GM12878 (cell line): Measurements from ENCODE around the gene CTNNAL1. TPM values are rescaled to one million over a fixed set of nuclear protein-coding genes. Genes with fewer than 3 reads are reported as not detected.

Experiments used
- ATAC-seq: fragments of 200-7000 bp; cut with Tn5 transposase; 3 replicates; pipeline ENCODE4 v1.9.1; 2020; ENCODE audit warnings: mild to moderate bottlenecking, moderate library complexity
- BruUV-seq: library from RNA; stranded (reverse); fragments of 400-500 nt; replicated peaks from 2 replicates; lab custom pipeline; 2021; lab: Mats Ljungman, UMichigan
- CTCF ChIA-PET: fragments of 300-600 bp; sonication (Branson Sonifier 250); formaldehyde crosslinking; extraction: SDS; loops from one replicate; lab custom pipeline; 2021; ENCODE audit warnings: inconsistent platforms; lab: Yijun Ruan, JAX
- POLR2A ChIA-PET: fragments of 350-600 bp; formaldehyde crosslinking; extraction: SDS; loops from one replicate; lab custom pipeline; 2021; ENCODE audit warnings: inconsistent platforms; lab: Charles Lee
- RAD21 ChIA-PET: fragments of 300-600 bp; sonication (Branson Sonifier 250); formaldehyde crosslinking; loops from one replicate; lab custom pipeline; 2023; ENCODE audit warnings: antibody characterized with exemption; ENCODE audit not compliant: unreplicated experiment; lab: Charles Lee
- SMC1A ChIA-PET: fragments of 300-600 bp; sonication (Branson Sonifier 250); formaldehyde crosslinking; loops from one replicate; lab custom pipeline; 2023; ENCODE audit not compliant: unreplicated experiment, uncharacterized antibody; lab: Charles Lee
- DNase-seq: peaks from one replicate; pipeline ENCODE4 v3.0.0-alpha.2; 2011; ENCODE audit warnings: low read depth, low spot score
- FAIRE-seq: peaks from 3 replicates; lab custom pipeline; 2011; peaks lifted over from hg19 to GRCh38; lab: Jason Lieb, UNC
- H2AFZ ChIP-seq: 2 replicates; pipeline ENCODE4 v1.6.0; 2011; ENCODE audit warnings: low read depth, low read length, control low read depth; ENCODE audit not compliant: control insufficient read depth
- H3K27ac ChIP-seq: 2 replicates; pipeline ENCODE4 v1.5.1; 2011; ENCODE audit warnings: control low read depth; ENCODE audit not compliant: control insufficient read depth, insufficient read depth
- H3K27me3 ChIP-seq, 2 experiments: replicated peaks in 1 of 2; 2 replicates each; pipeline versions ENCODE4 v1.6.0 to v1.6.1; 2011; ENCODE audit warnings: low read length in 1 of 2; ENCODE audit not compliant: control insufficient read depth in 2 of 2, insufficient read depth in 2 of 2
- H3K36me3 ChIP-seq, 2 experiments: 2 replicates each; pipeline ENCODE4 v1.5.1; 2011; ENCODE audit warnings: low read length in 1 of 2; ENCODE audit not compliant: control insufficient read depth in 2 of 2, insufficient read depth in 2 of 2
- H3K4me1 ChIP-seq: 2 replicates; pipeline ENCODE4 v1.6.1; 2011; ENCODE audit warnings: mild to moderate bottlenecking, low read length, moderate library complexity, mixed read lengths; ENCODE audit not compliant: control insufficient read depth, insufficient read depth
- H3K4me2 ChIP-seq: 2 replicates; pipeline ENCODE4 v1.6.0; 2011; ENCODE audit warnings: control low read depth; ENCODE audit not compliant: control insufficient read depth, insufficient read depth
- H3K4me3 ChIP-seq: fragments of 200-600 bp; sonication (generic); 2 replicates; pipeline ENCODE4 v1.5.1; 2016
- H3K79me2 ChIP-seq: 2 replicates; pipeline ENCODE4 v1.6.0; 2011; ENCODE audit warnings: low read length; ENCODE audit not compliant: control insufficient read depth, insufficient read depth
- H3K9ac ChIP-seq: 2 replicates; pipeline ENCODE4 v1.8.0; 2011; ENCODE audit warnings: low read length, control low read depth, mixed read lengths; ENCODE audit not compliant: control insufficient read depth, insufficient read depth
- H3K9me3 ChIP-seq: replicated peaks from 3 replicates; pipeline ENCODE4 v1.5.1; 2011; ENCODE audit warnings: mild to moderate bottlenecking, low read length; ENCODE audit not compliant: control insufficient read depth, insufficient read depth
- H4K20me1 ChIP-seq: 2 replicates; pipeline ENCODE4 v1.6.0; 2011; ENCODE audit not compliant: control insufficient read depth, insufficient read depth
- BCL11A ChIP-seq: IDR thresholded peaks from 2 replicates; pipeline ENCODE4 v1.6.1; 2011; ENCODE audit warnings: low read depth, low read length
- in situ Hi-C: fragments of 300-500 bp; cut with MboI; formaldehyde crosslinking; loops from 9 replicates; pipeline ENCODE4 v1.14.3; 2018; ENCODE audit warnings: mixed read lengths
- intact Hi-C: fragments of 100-400 bp; cut with micrococcal nuclease; formaldehyde crosslinking; loops from one replicate; pipeline ENCODE4 v1.14.2; 2022; ENCODE audit not compliant: unreplicated experiment
- polyA plus RNA-seq, 11 experiments: library from polyadenylated mRNA; depleted of rRNA in 4 of 11; unstranded in 6 of 11; stranded (reverse) in 5 of 11; fragments of >200 nt; fragmentation: Nextera tagmentation in 4 of 11; fragmentation: Illumina TruSeq in 1 of 11; extraction: Ambion mirVana in 4 of 11; extraction: Trizol in 1 of 11; gene quantifications; 1 replicate in 1 of 11; 2 replicates in 10 of 11; pipeline versions ENCODE4 v1.2.1 to v1.2.3, GENCODE V29; 2011 to 2016; ENCODE audit warnings: inconsistent platforms in 2 of 11, missing spikeins in 2 of 11, low read depth in 1 of 11
- total RNA-seq, 4 experiments: library from RNA; depleted of rRNA in 3 of 4; stranded (reverse); fragments of >200 nt in 3 of 4; fragmentation: Illumina TruSeq in 1 of 4; extraction: Trizol in 1 of 4; gene quantifications; 2 replicates each; pipeline versions ENCODE4 v1.2.1 to v1.2.3, GENCODE V29; 2013 to 2021
- TF ChIP-seq, protein P1 (sequence below): fragments of 450-650 bp; conservative IDR thresholded peaks from 2 replicates; pipeline ENCODE4 v1.6.1; 2017; ENCODE audit warnings: mild to moderate bottlenecking, moderate library complexity
- TF ChIP-seq, protein P2 (sequence below): fragments of 450-650 bp; formaldehyde crosslinking; IDR thresholded peaks from 2 replicates; pipeline ENCODE4 v1.4.0; 2022; ENCODE audit warnings: mild to moderate bottlenecking, moderate library complexity

The CTNNAL1 gene
- total and polyA plus RNA-seq, 10 of the 15 experiments (the other 5 are each of a cell fraction or from before 2014, with no cell fraction given) = 16.3 to 82.5 (median 45.2) TPM

DNA sequence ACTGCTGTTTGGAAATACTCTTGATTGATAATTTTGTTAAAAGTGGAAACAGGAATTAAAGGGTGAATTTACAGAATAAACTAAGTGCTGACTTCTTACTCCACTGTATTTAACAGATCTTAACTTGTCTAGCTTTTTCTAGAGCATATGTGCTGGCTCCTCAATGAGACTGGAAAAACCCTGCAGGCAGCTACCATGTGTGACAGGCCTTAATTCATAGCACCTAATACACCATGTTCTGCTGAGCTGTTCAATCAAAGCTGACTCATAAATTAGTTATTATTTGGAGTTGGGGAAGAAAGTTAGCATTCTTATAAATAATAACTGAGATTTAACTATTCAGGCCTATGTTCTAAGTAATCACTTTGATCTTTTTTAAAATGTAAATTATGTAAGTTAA, 29.4 kb downstream of the CTNNAL1 start:
- FAIRE-seq = no peak
- intact Hi-C loops = no loop called here
- ChIA-PET CTCF (no interaction called here), POLR2A (no interaction called here), SMC1A (interaction anchor here (1.2 kb wide), 1 partner anchor 25 kb away, joined by 7 read pairs; no protein-coding TSS in a partner anchor), RAD21 (no interaction called here)
- H3K4me3 ChIP-seq = no peak overlapping the region
- H3K79me2 ChIP-seq = no peaks in the 10 kb centered on the region
- no peaks in the 10 kb centered on the region for H3K27me3 ChIP-seq
- H3K27ac ChIP-seq = no peak overlapping the region
- no peak overlapping the region for H3K9ac ChIP-seq
- H3K9me3 ChIP-seq = no peaks in the 10 kb centered on the region
- no peaks in the 10 kb centered on the region for H4K20me1 ChIP-seq
- TF ChIP-seq, protein P1, sequence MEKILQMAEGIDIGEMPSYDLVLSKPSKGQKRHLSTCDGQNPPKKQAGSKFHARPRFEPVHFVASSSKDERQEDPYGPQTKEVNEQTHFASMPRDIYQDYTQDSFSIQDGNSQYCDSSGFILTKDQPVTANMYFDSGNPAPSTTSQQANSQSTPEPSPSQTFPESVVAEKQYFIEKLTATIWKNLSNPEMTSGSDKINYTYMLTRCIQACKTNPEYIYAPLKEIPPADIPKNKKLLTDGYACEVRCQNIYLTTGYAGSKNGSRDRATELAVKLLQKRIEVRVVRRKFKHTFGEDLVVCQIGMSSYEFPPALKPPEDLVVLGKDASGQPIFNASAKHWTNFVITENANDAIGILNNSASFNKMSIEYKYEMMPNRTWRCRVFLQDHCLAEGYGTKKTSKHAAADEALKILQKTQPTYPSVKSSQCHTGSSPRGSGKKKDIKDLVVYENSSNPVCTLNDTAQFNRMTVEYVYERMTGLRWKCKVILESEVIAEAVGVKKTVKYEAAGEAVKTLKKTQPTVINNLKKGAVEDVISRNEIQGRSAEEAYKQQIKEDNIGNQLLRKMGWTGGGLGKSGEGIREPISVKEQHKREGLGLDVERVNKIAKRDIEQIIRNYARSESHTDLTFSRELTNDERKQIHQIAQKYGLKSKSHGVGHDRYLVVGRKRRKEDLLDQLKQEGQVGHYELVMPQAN = no peak
- no peak for TF ChIP-seq BCL11A
- TF ChIP-seq, protein P2, sequence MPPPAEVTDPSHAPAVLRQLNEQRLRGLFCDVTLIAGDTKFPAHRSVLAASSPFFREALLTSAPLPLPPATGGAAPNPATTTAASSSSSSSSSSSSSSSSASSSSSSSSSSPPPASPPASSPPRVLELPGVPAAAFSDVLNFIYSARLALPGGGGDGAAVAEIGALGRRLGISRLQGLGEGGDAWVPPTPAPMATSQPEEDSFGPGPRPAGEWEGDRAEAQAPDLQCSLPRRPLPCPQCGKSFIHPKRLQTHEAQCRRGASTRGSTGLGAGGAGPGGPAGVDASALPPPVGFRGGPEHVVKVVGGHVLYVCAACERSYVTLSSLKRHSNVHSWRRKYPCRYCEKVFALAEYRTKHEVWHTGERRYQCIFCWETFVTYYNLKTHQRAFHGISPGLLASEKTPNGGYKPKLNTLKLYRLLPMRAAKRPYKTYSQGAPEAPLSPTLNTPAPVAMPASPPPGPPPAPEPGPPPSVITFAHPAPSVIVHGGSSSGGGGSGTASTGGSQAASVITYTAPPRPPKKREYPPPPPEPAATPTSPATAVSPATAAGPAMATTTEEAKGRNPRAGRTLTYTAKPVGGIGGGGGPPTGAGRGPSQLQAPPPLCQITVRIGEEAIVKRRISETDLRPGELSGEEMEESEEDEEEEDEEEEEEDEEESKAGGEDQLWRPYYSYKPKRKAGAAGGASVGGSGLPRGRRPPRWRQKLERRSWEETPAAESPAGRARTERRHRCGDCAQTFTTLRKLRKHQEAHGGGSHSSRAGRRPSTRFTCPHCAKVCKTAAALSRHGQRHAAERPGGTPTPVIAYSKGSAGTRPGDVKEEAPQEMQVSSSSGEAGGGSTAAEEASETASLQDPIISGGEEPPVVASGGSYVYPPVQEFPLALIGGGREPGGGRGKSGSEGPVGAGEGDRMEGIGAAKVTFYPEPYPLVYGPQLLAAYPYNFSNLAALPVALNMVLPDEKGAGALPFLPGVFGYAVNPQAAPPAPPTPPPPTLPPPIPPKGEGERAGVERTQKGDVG (CRISPR knock-in tag) = no peak
- no peak overlapping the region for H3K4me2 ChIP-seq
- in situ Hi-C loops = no loop called here
- ATAC-seq = no peak
- peaks cover 0 to 4% of the 10 kb centered on the region in 2 experiments; a peak in 2 of 4 replicates for H3K36me3 ChIP-seq
- no TSS peak for BruUV-seq
- no peaks in the 10 kb centered on the region for H3K4me1 ChIP-seq
- no peak overlapping the region for H2AFZ ChIP-seq
- DNase-seq = no peak
